Epidermal melanocyte (primary cell): Measurements from ENCODE around the gene CHPT1.
"Not testable (repeated sequence)": the region's sequence is repeated elsewhere in the genome, so short reads cannot be mapped to it uniquely, and the experiment has no call there.

Experiments
- DNase-seq: peaks from one replicate; pipeline ENCODE4 v3.0.0; 2011; ENCODE audit warnings: low spot score; ENCODE audit not compliant: insufficient read length

Gene CHPT1

DNA sequence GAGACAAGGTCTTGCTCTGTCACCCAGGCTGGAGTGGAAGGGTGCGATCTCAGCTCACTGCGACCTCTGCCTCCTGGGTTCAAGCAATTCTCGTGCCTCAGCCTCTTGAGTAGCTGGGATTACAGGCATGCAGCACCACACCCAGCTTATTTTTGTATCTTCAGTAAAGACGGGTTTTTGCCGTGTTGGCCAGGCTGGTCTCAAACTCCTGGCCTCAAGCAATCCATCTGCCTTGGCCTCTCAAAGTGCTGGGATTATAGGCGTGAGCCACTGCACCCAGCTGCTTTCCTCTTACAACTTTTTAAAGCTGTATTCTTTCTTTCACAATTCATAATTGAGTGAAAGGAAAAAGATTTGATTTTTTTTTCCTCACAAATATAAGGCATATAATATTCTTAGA lies 15.8 kb upstream of the CHPT1 start:
- DNase-seq = not testable (repeated sequence)

DNA sequence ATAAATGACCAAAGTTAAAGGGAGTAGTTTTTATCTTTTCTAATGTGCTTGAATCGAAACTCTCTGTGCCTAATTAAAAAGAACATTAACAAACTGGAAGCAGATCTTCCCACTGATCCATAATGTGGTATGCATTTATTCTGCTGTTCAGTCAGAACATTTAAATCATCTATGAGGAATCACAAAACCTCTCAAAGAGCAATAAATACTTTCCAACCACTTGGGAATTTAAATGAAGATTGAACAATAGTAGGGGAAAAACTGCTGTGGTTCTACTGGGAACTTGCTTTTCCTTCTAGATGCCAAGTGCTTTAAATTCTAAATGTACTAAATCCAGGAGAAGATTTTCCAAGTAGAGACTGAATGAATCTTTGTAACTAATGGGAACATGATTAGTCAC lies 12.3 kb upstream of the CHPT1 start:
- DNase-seq = no peak

DNA sequence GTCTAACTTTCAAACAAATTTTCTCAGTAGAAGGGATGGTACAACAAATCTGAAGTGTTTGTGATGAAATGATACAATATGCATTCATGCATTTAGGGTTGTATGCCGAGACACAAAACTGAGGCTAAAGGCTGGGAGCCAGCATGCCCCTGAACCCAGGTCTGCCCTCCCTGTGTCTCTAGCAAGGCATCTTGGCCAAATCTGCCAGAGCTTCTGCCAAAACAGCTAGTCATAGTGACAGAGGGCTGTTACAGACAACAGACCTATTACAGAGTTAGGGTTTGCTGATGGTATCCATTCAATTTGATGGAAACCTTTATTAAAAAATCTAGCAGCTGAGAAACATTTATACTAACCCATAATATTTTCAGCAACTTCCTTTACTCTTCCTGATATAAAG lies 11.3 kb upstream of the CHPT1 start:
- no peak for DNase-seq

DNA sequence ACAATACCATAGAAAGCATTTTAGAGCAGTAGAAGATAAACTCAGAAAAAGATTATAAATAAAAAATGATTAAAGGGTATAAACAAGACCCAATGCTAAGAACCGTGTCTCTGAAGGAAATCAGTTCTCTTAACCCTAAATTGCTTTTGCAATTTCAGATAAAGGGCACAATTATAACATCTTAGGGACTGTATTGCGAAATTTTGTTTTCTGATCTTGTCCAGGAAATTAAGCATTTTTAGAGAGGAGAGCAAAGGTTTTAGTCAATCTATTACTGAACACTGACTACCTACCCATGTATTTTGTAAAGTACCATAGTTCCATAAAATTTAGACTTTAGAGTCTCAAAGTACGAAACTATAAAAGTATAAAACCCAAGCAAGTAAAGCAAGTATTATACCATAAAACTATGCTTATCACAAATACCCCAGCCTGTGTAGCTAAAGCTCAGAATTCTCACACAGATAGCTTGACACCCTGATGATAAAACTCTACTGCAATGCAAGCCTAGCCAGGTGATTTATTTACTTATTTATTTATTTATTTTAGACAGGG lies 6.8 kb upstream of the CHPT1 start:
- no peak for DNase-seq

DNA sequence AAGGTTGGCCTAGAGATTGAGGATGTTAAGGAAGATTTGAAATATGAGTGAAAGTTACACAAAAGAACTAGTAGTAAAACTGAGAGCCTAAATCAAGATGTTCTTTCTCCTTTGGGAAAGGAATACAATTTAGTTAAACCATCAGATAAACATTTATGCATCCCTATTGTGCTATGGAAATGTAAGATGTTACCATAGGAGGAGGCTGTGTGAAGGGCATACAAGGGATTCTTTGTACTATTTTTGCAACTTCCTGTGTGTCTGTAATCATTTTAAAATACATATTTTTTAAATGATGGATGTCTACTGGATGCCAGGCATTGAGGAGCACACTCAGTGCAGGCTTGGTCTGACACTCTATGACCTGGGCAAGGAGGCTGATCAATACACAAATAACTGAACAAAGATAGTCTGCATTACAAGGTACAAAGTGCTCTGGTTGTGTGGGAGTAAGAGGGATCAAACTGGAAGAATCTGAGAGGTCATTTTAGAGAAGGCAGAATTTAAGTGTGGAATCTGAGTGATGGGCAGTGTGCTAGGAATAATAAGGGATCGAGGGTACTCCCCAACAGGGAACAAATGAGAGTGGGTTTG lies 5.8 kb upstream of the CHPT1 start:
- DNase-seq = no peak

DNA sequence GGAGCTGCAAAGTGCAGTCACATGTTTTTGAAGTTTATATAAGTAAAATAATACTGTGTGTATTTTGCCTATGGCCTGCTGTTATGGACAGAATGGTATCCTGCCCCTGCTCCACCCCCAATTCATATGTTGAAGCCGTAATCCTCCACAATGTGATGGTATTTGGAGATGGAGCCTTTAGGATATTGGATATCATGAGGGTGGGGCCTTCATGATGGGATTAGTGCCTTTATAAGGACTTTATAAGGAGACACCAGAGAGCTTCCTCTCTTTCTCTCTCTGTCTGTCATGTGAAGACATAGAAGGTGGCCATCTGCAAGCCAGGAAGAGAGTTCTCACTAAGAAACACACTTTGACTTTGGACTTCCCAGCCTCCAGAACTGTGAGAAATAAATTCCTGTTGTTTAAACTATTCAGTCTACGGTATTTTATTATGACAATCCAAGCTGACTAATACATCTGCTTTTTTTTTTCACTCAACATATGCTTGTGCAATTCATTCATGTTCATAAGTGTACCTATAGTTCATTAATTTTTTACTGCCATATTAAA lies 3.1 kb upstream of the CHPT1 start:
- DNase-seq = no peak

DNA sequence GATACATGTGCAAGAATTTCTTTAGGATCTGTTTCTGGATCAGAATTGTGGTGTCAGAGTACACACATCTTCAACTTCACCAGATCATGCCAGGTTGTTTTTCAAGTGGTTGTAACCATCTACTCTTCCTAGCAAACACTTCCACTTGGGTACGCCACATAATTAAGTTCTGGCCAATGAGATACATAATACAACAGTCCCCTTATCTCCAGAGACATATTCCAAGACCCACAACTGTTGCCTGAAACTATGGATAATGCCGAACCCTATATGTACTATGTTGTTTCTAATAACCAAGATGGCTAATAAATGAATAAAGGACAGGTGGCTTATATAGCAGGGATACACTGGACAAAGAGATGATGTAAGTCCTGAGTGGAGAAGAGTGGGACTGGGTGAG lies 2.5 kb upstream of the CHPT1 start:
- no peak for DNase-seq

DNA sequence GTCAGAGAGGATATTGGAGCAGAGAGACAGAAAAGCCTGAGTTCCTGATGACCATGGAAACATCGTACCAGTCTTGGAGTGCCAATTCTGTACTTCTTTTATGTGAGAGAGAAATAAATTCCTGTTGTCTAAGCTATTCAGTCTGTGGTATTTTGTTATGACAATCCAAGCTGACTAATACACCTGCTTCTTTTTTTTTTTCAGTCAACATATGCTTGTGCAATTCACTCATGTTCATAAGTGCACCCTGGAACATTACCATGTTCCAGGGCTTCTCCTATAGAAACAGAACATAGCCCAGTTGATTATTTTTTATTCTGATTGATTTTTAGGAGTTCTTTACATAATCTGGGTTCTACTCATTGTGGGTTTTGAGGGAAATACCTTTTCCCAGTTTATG lies 1.7 kb upstream of the CHPT1 start:
- no peak for DNase-seq

DNA sequence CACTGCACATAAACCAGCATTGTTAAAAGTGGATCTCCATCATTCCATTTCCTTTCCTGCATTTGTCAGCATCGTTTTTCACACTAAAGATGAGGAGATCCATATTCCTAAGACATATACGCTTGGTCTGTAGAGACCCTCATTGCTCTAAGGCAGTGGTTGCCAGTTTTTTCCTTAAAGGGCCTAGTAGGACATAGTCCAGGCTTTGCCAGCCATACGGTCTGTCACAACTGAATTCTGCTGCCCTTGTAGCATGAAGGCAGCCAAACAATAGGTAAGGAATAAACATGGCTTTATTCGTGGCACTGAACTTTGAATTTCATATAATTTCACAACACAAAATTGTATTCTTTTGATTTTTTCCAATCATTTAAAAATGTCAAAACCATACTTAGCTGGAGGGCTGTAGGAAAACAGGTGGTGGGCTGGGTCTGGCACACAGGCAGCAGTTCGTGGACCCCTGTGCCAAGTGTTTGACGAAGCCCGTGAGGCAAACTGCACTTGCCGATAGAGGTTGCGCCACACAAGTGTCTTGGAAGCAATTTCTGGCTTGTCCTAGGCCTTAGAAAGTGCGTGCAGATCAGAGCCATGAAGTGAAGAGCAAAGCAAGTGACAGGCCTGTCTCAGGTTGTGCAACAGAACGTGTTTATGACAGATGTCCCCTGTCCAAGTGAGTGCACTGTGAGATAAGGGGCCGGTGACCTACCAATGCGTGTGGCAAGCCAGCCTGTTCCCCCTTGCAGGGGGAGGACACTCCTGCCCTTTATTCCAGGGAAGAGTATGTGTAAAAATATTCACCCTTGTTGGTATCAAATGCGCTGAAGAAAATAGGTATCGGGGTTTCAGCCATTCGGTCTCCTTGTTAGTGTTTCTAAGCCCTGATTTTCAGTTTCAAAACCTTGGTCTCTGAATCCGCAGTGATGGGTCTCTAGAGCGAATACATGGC lies 916 bp upstream of the CHPT1 start:
- DNase-seq = no peak

DNA sequence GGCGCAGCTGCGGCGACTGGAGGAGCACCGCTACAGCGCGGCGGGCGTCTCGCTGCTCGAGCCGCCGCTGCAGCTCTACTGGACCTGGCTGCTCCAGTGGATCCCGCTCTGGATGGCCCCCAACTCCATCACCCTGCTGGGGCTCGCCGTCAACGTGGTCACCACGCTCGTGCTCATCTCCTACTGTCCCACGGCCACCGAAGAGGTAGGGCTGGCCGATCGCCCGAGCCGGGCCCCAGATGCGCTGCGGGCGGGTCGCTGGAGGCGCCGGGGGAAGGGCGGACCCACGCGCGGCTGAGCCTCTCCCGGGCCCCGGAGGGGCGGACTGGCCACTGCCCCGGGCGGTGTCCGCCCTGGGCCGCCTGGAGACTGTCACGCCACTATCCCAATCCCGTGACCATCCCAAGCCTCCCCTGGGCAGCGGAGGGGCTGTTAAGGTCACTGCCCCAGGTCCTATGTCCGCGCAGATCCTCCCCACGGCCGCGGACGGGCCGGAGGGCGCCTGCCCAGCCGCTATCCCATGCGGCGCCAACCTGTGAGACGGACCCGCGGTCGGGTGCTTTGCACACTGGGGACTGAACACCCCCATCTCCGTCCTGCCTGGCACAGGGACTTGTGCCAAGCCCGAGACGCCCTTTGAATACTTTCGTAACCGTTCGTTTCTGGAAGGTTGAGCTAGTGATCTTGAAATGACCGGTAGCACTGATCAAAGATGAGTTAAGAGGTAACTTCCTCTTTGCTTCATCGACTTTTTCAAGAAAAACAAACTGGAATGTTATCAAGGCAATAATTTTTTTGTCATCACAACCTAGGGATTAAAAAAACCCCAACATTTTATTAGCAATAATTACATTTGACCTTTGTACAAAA lies 725 bp downstream of the CHPT1 start:
- DNase-seq = no peak

DNA sequence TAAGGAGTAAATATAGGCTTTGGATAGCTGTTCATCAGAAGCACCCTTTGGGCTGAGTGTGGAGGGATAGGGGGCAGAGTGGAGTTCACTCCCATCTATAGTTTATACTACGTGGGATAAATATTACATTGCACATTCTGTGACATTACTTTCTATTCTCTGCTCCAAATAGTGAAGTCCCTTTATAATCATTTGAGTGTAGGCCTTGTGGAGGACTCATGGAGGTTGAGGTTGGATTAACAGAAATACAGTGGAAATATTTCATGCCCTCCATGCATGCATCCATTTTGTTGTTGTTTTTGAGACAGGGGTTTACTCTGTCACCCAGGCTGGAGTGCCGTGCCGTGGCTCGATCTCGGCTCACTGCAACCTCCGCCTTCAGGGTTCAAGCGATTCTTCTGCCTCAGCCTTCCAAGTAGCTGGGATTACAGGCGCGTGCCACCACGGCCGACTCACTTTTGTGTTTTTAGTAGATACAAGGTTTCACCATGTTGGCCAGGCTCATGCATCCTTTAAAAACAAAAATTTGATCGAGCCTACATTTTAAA lies 1.4 kb downstream of the CHPT1 start:
- DNase-seq = no peak

DNA sequence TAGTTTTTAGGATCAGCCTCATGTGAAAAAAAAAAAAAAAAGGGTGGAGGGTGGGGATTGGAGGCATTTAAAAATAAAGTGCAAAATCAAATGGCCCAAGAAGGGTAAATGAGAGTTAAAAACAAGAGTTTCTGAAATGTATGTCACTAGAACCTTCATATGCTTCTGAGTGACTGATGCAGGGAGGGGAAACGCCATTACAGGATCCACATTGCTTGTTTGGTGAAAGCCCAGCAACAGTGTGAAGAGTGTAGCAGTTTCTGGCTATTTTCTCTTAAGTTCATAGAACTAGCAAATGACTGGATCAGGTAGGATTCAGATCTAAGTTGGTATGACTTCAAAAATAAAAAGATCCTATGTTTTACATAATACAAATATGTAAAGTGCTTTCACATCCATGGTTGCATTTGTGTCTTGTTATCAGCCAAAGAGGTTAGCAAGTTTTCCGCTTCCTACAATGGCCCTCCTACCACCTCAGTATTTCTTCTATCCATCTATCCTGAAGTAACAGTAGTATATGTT lies 2.9 kb downstream of the CHPT1 start:
- no peak for DNase-seq

DNA sequence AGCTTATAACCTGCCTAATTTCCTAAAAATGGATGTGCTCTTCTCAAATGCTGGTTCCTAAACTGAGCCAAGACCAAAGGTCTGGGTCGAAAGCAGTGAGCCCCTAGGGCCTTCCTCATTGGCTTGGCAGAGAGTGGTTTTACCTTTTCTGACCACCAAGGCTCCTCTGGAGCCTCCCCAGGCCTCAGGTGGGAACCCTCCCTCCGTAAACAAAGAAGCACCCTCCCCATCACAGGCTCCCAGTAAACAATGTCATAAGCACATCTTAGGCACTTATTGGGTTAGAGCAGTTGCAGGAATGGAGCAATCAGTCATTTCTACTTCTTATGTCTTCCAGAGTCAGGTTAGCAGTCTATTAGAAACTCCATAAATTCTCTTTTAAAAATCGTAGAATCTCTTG lies 6.0 kb downstream of the CHPT1 start:
- no peak for DNase-seq

DNA sequence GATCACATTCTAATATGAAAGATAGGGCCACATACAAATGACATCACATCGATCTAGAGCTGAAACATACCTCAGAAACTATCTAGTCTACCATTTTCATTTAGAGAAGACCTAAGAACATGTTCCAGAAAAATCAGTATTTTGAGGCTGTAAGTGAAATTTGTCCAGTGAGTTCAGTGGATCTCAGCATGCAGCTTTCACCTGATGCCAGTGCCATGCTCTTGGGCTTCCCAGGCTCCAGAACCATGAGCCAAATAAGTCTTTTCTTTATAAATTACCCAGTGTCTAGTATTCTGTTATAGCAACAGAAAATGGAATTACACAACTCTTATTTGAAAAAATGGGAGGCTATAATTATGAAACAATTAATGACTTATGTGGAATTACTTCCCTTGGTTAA lies 9.0 kb downstream of the CHPT1 start:
- DNase-seq = no peak

DNA sequence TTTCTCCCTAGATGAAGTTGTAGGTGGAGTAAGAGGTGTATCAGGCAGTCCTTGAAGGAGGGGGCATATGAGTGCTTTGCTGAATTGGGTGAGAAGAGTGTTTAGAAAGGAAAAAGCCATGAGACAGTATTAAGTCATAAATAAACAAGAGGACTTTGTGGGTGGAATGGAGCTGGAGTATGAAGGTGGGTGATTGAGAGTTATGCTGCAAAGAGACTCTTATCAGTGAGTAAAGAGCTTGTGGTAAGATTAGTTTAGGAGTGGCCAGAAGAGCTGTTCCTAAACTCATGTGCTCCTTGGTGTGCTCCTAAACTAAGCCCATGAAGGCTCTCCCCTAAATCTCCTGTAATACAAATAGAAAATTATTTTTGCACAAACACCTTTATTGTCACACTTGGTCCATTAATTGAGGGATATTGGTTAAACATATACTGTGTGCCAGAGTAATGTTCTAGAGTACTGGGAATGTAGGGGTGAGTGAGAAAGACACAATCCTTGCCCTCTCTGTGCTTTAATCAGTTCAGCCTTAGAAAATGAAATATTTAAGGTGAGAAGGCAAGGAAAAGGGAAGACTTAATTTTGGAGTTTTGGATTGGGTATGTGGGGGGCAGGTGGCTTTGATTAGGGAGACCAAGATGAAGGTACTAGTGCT lies 9.8 kb downstream of the CHPT1 start:
- DNase-seq = no peak

DNA sequence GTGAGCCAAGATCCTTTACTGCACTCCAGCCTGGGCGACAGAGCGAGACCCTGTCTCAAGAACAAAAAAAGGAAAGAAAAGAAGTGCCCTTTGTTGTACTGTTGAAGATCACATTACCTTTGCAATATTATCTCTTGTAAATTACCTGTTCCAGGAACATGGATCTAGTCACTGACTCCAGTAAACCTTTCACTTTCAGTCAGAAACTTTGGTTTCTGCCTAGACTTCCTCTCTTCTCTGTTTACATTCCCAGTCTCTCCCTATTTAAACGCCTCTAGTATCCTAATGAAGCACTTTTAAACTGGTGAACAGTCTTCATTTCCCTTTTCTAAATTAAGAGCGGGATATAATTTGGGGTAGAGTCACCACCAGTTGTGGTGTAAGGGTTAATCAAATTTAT lies 12.8 kb downstream of the CHPT1 start:
- no peak for DNase-seq

DNA sequence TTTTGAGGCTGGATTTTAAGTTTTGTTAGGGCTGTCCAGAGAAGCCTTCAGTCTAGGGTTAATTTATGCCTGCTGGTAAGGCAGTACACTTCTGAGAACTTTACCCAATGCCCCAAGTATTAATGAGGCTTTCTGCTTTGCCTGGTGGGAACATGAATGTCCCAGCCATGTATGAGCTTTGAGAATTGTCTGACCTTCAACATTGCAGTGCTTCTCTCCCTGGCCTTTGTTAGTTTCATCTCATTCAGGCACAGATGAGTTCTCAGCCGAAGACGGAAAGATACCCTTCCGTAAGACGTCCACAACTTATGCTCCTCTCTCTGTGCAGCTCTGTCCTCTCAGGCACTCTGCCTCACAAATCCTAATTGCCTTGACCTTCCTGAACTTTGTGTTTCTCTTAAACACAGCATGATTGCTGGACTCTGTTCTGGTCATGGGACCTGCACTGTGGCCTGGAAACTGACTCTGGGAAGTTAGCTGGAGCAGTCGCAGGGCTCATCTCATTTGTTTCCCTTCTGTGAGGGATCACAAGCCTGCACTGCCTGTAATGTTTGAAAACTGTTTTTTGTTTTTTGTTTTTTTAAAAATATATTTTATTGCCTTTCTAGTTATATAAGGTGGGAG lies 15.7 kb downstream of the CHPT1 start:
- peak; percentile 46 for DNase-seq

DNA sequence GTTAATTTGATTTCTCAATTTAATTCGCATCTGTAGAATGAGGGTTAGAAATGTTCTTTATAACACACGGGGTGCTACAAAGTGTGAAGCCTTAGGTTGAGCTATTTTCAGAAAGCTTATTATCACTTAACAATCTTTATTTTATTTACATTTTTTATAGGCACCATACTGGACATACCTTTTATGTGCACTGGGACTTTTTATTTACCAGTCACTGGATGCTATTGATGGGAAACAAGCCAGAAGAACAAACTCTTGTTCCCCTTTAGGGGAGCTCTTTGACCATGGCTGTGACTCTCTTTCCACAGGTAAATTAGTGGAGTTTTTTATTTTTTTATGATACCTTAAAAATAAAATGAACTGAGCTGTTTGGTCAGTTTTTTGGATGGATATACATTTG lies 16.5 kb downstream of the CHPT1 start:
- no peak for DNase-seq

DNA sequence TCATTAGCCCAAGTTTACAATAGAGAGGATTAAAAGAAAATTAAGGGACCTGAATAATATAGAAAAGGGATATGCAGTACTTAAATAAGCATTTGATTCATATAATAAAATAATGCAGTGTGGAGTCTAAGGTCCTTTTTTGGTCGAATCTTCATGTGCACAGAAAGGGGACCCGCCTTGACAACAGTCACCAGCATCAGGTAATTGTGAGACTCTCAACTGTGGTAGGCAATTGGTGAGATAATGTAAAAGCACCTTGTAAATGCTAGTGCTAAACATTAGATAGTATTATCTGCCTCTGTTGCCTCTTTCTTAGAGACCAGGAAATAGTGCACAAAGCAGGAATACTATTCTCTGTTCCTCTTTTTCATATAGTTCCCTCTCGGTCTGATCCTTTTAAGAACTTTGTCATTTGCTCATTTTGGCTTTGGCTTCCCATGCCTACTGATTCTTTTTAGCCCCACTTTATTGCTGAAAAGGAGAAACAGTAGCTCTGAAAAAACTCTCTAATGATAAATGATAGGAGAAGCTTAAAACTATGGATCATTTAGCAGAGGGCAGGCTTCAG lies 17.5 kb downstream of the CHPT1 start:
- no peak for DNase-seq

DNA sequence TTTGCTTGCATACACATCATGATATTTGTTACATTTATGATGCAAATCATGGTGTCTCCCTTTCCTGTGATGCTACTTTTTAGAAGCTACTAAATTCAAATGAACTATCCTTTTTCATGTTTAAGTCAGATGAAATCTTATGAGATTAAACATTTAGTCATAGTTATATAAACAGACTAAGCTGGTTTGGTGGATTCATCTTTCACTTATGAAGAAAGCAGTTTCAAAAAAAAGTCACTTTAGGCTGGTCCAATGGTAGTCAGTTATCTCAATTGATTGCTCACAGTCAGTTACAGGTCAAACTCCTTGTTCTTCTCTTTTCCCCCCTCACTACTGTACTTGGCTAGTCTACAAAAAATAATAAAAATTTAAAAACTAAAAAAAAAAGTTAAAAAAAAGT lies 22.1 kb downstream of the CHPT1 start:
- no peak for DNase-seq
